Pancreas (tissue), 10 donors: ENCODE data around the gene LIX1. TPM values are rescaled to one million over a fixed set of nuclear protein-coding genes. Genes with fewer than 3 reads are reported as not detected.

ENCODE experiments used
- ATAC-seq, 4 donors: fragments of 200-7000 bp; cut with Tn5 transposase; one replicate each; pipeline versions ENCODE4 v1.8.0 to v1.9.1; 2020; ENCODE audit warnings: mild to moderate bottlenecking in 4 of 4, moderate library complexity in 4 of 4
- DNase-seq, 6 donors: peaks; one replicate each; pipeline ENCODE4 v3.0.0-alpha.2; 2020
- FAIRE-seq: peaks from 2 replicates; lab custom pipeline; 2012; peaks lifted over from hg19 to GRCh38; lab: Jason Lieb, UNC
- H3K27ac ChIP-seq, 4 donors: fragments of 200-600 bp; sonication (generic); 1 replicate in 3 of 4; 2 replicates in 1 of 4; pipeline versions ENCODE4 v1.5.0 to v1.8.0; 2020
- H3K27me3 ChIP-seq, 4 donors: fragments of 200-600 bp; one replicate each; pipeline ENCODE4 v1.8.0; 2021
- H3K36me3 ChIP-seq, 3 donors: fragments of 200-600 bp; sonication (generic) in 1 of 3; one replicate each; pipeline versions ENCODE4 v1.5.0 to v1.8.0; 2020 to 2021
- H3K4me1 ChIP-seq, 3 donors: fragments of 200-600 bp; one replicate each; pipeline ENCODE4 v1.8.0; 2021
- H3K4me3 ChIP-seq, 4 donors: fragments of 200-600 bp; sonication (generic) in 2 of 4; one replicate each; pipeline versions ENCODE4 v1.5.0 to v1.8.0; 2020 to 2021
- H3K9me3 ChIP-seq, 4 donors: fragments of 200-600 bp; one replicate each; pipeline ENCODE4 v1.8.0; 2021
- WGBS, 2 donors: extraction: QIAGEN DNeasy Blood & Tissue Kit; methylation state at CpG; one replicate each; pipeline ENCODE4 v1.1.7; 2013; 5-methylcytosine and 5-hydroxymethylcytosine counted together
- intact Hi-C, 3 donors: fragments of 100-400 bp; cut with DNase I; formaldehyde crosslinking; loops; one replicate each; pipeline versions ENCODE4 v1.11.1 to v1.14.2; 2022
- polyA plus RNA-seq, 2 donors: library from polyadenylated mRNA; stranded (reverse); fragments of 200-250 nt; gene quantifications; one replicate each; pipeline ENCODE4 v1.2.3, GENCODE V29; 2013
- total RNA-seq, 6 donors: library from RNA; stranded (reverse); fragmentation: NEBNext Ultra II Directional in 4 of 6; extraction: Animal tissue kit (Norgen Biotek cat#: 25700) in 4 of 6; gene quantifications; one replicate each; pipeline versions ENCODE4 v1.2.1 to v1.2.4, GENCODE V29; 2021 to 2023
- TF ChIP-seq, protein P1 (sequence below), 4 donors: fragments of 200-600 bp; sonication (generic) in 3 of 4; IDR thresholded peaks; one replicate each; pipeline versions ENCODE4 v1.5.0 to v1.8.0; 2021; ENCODE audit warnings: antibody characterized with exemption in 4 of 4
- donor health status: healthy with polysubstance abuse.
- donor health status: DM: no; HTN: no; CAD: no; lungs with moderate emphysema.
- donor health status: DM: no; HTN: no; CAD: no.
- donor health status: control.
- donor health status: control.
- donor health status: Bipolar disorder and iron deficiency.
- donor health status: DM: yes; HTN: yes; CAD: no.
- donor health status: DM: no; HTN: no; CAD: no.
- donor health status: DM: no; HTN: no; CAD: no.
- donor health status: DM: yes; HTN: yes; CAD: no.

Gene LIX1
- total and polyA plus RNA-seq, 8 donors, result 0.08 to 0.12 TPM; not detected in 6

DNA sequence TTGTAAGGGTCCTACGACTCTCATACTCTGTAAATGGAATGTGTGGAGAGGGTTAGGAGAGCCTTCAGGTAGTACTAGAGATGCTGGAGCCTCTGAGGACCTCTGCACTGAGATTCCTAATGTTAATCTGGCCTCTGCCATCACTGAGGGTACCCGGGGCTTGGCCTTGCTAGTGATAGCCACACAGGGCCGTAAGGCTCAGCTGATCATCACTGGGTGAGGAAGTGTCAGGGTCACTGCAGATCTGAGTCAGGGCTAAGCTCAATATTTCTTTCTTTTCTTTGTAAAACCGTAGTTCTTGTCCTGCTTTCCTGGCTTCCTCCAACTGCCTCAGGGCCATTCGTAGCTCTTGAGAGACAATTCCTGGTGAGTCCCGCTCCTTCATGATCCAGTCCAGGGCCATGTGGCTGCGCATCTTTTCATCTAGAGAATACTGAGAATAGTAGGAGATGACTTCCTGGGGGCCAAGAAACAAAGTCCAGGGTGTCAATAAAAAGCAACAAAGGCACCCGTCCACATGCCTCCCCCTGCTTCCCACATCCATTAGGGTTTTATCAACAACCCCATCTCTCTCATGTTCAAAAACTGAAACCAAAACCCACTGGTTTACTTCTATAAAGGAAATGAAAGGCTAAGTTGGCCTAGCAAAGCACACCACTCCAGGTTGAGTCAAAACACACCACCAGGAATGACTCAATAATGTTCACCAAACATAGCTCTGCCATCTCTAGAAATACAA lies 47.7 kb downstream of the LIX1 start:
- no peak overlapping the region for H3K27ac ChIP-seq
- peaks cover 0 to 8% (median 2%) of the 10 kb centered on the region in 4 donors for H3K27me3 ChIP-seq
- DNase-seq (no peak), ATAC-seq (no peak), FAIRE-seq (no peak)
- intact Hi-C loops, result no loop called here
- H3K36me3 ChIP-seq, result no peaks in the 10 kb centered on the region
- TF ChIP-seq, protein P1, sequence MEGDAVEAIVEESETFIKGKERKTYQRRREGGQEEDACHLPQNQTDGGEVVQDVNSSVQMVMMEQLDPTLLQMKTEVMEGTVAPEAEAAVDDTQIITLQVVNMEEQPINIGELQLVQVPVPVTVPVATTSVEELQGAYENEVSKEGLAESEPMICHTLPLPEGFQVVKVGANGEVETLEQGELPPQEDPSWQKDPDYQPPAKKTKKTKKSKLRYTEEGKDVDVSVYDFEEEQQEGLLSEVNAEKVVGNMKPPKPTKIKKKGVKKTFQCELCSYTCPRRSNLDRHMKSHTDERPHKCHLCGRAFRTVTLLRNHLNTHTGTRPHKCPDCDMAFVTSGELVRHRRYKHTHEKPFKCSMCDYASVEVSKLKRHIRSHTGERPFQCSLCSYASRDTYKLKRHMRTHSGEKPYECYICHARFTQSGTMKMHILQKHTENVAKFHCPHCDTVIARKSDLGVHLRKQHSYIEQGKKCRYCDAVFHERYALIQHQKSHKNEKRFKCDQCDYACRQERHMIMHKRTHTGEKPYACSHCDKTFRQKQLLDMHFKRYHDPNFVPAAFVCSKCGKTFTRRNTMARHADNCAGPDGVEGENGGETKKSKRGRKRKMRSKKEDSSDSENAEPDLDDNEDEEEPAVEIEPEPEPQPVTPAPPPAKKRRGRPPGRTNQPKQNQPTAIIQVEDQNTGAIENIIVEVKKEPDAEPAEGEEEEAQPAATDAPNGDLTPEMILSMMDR (IDR thresholded peaks at IDR 0.05), result no peak
- H3K9me3 ChIP-seq, result no peaks in the 10 kb centered on the region
- H3K4me3 ChIP-seq, result no peak overlapping the region
- 83 to 92% methylated on average over 8 of the region's 8 CpGs for WGBS, 2 donors
- H3K4me1 ChIP-seq, result no peaks in the 10 kb centered on the region

DNA sequence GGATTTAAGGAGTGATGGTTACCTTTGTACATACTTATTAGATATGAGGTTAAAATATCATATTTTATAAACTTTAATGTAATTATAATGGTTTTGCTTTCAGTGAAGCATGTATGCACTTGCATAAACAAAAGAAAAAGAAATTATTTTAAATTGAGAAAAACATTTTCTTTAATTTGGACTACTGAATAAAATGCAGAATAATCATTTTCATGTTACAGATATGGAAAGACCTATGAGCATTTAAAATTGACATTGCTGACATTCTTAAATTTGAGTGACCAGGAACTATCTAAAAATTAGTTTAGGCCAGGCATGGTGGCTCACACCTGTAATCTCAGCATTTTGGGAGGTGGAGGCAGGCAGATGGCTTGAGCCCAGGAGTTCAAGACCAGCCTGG lies 49.2 kb downstream of the LIX1 start:
- H3K36me3 ChIP-seq, result no peaks in the 10 kb centered on the region
- no peak overlapping the region for H3K27ac ChIP-seq
- no peaks in the 10 kb centered on the region for H3K4me1 ChIP-seq
- TF ChIP-seq, protein P1 (IDR thresholded peaks at IDR 0.05), result no peak
- FAIRE-seq (no peak), ATAC-seq (no peak), DNase-seq (no peak)
- H3K27me3 ChIP-seq, result peaks cover 0 to 8% (median 2%) of the 10 kb centered on the region in 4 donors
- no peaks in the 10 kb centered on the region for H3K9me3 ChIP-seq
- intact Hi-C loops, result no loop called here
- H3K4me3 ChIP-seq, result no peak overlapping the region

DNA sequence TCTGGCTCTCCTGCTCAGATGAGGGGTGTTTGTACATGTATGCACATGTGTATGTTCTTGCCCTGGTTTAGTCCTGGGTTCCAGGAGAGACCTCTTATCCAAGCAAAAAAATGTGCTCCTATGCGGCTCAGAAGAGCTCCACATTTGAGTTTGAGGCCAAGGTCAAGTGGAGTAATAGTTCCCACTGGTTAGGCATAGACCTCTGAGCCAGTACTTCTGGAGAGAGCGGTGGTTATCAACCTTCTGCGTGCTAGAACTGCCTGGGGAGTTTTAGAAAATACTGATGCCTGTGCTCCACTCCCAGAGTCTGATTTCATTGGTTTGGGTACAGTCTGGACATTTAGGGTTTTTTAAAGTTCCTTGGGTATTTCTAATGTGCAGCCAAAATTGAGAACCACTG lies 51.5 kb downstream of the LIX1 start:
- ATAC-seq (no peak), FAIRE-seq (no peak), DNase-seq (no peak)
- no peak overlapping the region for H3K4me3 ChIP-seq
- 60 to 82% methylated on average over 3 of the region's 3 CpGs for WGBS, 2 donors
- no peaks in the 10 kb centered on the region for H3K4me1 ChIP-seq
- H3K36me3 ChIP-seq, result no peaks in the 10 kb centered on the region
- H3K27ac ChIP-seq, result no peak overlapping the region
- H3K9me3 ChIP-seq, result no peaks in the 10 kb centered on the region
- H3K27me3 ChIP-seq, result peaks cover 0 to 8% (median 2%) of the 10 kb centered on the region in 4 donors
- TF ChIP-seq, protein P1 (IDR thresholded peaks at IDR 0.05), result no peak
- intact Hi-C loops, result no loop called here

DNA sequence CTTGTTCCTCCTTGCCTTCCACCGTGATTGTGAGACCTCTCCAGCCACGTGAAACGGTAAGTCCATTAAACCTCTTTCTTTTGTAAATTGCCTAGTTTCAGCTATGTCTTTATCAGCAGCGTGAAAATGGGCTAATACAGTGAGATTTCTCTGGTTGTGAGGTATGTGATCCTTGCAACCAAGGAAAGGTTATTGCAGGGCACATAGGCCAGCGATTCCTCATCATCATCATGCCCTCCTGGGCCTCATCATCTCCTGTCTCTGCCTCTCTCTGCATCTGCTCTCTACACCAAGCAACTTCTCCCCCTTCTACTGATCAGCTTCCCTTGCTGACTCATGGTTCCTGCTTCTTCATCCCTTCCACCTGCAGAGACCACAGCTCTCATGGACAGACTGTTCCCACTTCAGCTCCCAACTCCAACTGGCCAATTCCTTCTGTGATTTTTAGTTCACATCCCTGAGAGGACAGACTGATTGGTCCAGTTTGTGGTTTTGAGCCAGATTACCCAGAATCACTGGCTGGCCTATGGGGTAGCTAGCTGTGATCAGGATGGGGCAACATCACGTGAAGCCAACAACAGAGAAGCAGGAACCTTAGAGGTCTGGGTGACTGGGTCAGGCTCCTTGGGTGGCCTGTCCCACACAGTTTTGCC lies 53.1 kb downstream of the LIX1 start:
- Histone ChIP-seq H3K9me3 (no peaks in the 10 kb centered on the region), H3K4me1 (no peaks in the 10 kb centered on the region), H3K36me3 (no peaks in the 10 kb centered on the region), H3K27me3 (peaks cover 0 to 4% (median 2%) of the 10 kb centered on the region in 4 donors), H3K27ac (no peak overlapping the region), H3K4me3 (no peak overlapping the region)
- FAIRE-seq (no peak), DNase-seq (no peak), ATAC-seq (no peak)
- WGBS, 2 donors, result 82 to 86% methylated on average over 6 of the region's 6 CpGs
- intact Hi-C loops, result no loop called here
- TF ChIP-seq, protein P1 (IDR thresholded peaks at IDR 0.05), result no peak

DNA sequence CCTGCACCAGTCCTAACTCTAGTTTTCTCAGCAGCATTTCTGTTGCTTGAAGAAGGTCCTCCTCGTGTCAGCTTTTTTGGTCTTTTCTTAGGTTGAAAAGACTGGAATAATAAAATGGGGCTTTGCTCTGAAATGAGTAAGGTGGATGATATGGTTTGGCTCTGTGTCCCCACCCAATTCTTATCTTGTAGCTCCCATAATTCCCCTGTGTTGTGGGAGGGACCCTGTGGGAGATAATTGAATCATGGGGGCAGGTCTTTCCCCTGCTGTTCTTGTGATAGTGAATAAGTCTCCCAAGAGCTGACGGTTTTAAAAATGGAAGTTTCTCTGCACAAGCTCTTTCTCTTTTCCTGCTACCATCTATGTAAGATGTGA lies 53.6 kb downstream of the LIX1 start:
- Histone ChIP-seq H3K4me3 (no peak overlapping the region), H3K36me3 (no peaks in the 10 kb centered on the region), H3K4me1 (no peaks in the 10 kb centered on the region), H3K9me3 (no peaks in the 10 kb centered on the region), H3K27ac (no peak overlapping the region), H3K27me3 (peaks cover 0 to 3% (median 0%) of the 10 kb centered on the region in 4 donors)
- ATAC-seq (no peak), FAIRE-seq (no peak), DNase-seq (no peak)
- WGBS, 2 donors, result 69 to 76% methylated on average over 2 of the region's 2 CpGs
- intact Hi-C loops, result no loop called here
- TF ChIP-seq, protein P1 (IDR thresholded peaks at IDR 0.05), result no peak
